ENCODE measurements around the gene NOG. TPM values are rescaled to one million over a fixed set of nuclear protein-coding genes. Genes with fewer than 3 reads are reported as not detected.

NOG gene
- 32.8 and 34.6 TPM in 2 replicates for total RNA-seq

GRCh38 chr17:56593646-56594319, at the start of gene NOG:
NOG (plus strand) TSS chr17:56593699; CDS start chr17:56594224, 525 bp downstream.
- DNase-seq (ENCODE audit: low read depth) = no peak
- peak within 1 kb of the TSS; percentile 66 for H3K4me3 ChIP-seq (ENCODE audit: low read depth, low read length)
- no peaks in the 10 kb centered on the region for H3K36me3 ChIP-seq (ENCODE audit: control insufficient read depth, insufficient read depth, low read length)
- peaks cover 7% of the 10 kb centered on the region for H3K27me3 ChIP-seq (ENCODE audit: control insufficient read depth, insufficient read depth, low read length)
- TF ChIP-seq CTCF (IDR thresholded peaks at IDR 0.05; ENCODE audit: insufficient read depth, low read length, poor library complexity, severe bottlenecking) = no peak

GRCh38 chr17:56545106-56545505, 48.4 kb upstream of the NOG start:
- no peaks in the 10 kb centered on the region for H3K27me3 ChIP-seq (ENCODE audit: control insufficient read depth, insufficient read depth, low read length)
- no peak overlapping the region for H3K4me3 ChIP-seq (ENCODE audit: low read depth, low read length)
- DNase-seq (ENCODE audit: low read depth) = no peak
- TF ChIP-seq CTCF (IDR thresholded peaks at IDR 0.05; ENCODE audit: insufficient read depth, low read length, poor library complexity, severe bottlenecking) = no peak
- H3K36me3 ChIP-seq (ENCODE audit: control insufficient read depth, insufficient read depth, low read length) = no peaks in the 10 kb centered on the region

- H3K4me3 ChIP-seq (ENCODE audit: low read depth, low read length) = no peak overlapping the region
- TF ChIP-seq CTCF (IDR thresholded peaks at IDR 0.05; ENCODE audit: insufficient read depth, low read length, poor library complexity, severe bottlenecking) = no peak
- no peak for DNase-seq (ENCODE audit: low read depth)
Observed at GRCh38 chr17:56545930-56546329, 47.6 kb upstream of the NOG start.

GRCh38 chr17:56548661-56549060, 44.8 kb upstream of the NOG start:
- TF ChIP-seq CTCF (IDR thresholded peaks at IDR 0.05; ENCODE audit: insufficient read depth, low read length, poor library complexity, severe bottlenecking) = no peak
- DNase-seq (ENCODE audit: low read depth) = no peak
- no peak overlapping the region for H3K4me3 ChIP-seq (ENCODE audit: low read depth, low read length)
- no peaks in the 10 kb centered on the region for H3K36me3 ChIP-seq (ENCODE audit: control insufficient read depth, insufficient read depth, low read length)
- no peaks in the 10 kb centered on the region for H3K27me3 ChIP-seq (ENCODE audit: control insufficient read depth, insufficient read depth, low read length)

More at GRCh38 chr17:56545930-56546329, 47.6 kb upstream of the NOG start:
- Histone ChIP-seq H3K36me3 (ENCODE audit: control insufficient read depth, insufficient read depth, low read length) (no peaks in the 10 kb centered on the region), H3K27me3 (ENCODE audit: control insufficient read depth, insufficient read depth, low read length) (no peaks in the 10 kb centered on the region)

- no peak for TF ChIP-seq CTCF (IDR thresholded peaks at IDR 0.05; ENCODE audit: insufficient read depth, low read length, poor library complexity, severe bottlenecking)
- Histone ChIP-seq H3K27me3 (ENCODE audit: control insufficient read depth, insufficient read depth, low read length) (no peaks in the 10 kb centered on the region), H3K36me3 (ENCODE audit: control insufficient read depth, insufficient read depth, low read length) (no peaks in the 10 kb centered on the region), H3K4me3 (ENCODE audit: low read depth, low read length) (no peak overlapping the region)
- DNase-seq (ENCODE audit: low read depth) = no peak
Observed at GRCh38 chr17:56549501-56549900, 44.0 kb upstream of the NOG start.

- H3K27me3 ChIP-seq (ENCODE audit: control insufficient read depth, insufficient read depth, low read length) = no peaks in the 10 kb centered on the region
Observed at GRCh38 chr17:56557682-56558081, 35.8 kb upstream of the NOG start.

More at GRCh38 chr17:56557682-56558081, 35.8 kb upstream of the NOG start:
- H3K4me3 ChIP-seq (ENCODE audit: low read depth, low read length) = no peak overlapping the region
- DNase-seq (ENCODE audit: low read depth) = no peak
- TF ChIP-seq CTCF (IDR thresholded peaks at IDR 0.05; ENCODE audit: insufficient read depth, low read length, poor library complexity, severe bottlenecking) = no peak
- no peaks in the 10 kb centered on the region for H3K36me3 ChIP-seq (ENCODE audit: control insufficient read depth, insufficient read depth, low read length)
